ENCODE results near the gene RALGDS. TPM values are rescaled to one million over a fixed set of nuclear protein-coding genes. Genes with fewer than 3 reads are reported as not detected.

RALGDS gene
- total and polyA plus RNA-seq, 5 experiments from 2014 or later, result 14.1 to 99.9 (median 35.5) TPM

DNA sequence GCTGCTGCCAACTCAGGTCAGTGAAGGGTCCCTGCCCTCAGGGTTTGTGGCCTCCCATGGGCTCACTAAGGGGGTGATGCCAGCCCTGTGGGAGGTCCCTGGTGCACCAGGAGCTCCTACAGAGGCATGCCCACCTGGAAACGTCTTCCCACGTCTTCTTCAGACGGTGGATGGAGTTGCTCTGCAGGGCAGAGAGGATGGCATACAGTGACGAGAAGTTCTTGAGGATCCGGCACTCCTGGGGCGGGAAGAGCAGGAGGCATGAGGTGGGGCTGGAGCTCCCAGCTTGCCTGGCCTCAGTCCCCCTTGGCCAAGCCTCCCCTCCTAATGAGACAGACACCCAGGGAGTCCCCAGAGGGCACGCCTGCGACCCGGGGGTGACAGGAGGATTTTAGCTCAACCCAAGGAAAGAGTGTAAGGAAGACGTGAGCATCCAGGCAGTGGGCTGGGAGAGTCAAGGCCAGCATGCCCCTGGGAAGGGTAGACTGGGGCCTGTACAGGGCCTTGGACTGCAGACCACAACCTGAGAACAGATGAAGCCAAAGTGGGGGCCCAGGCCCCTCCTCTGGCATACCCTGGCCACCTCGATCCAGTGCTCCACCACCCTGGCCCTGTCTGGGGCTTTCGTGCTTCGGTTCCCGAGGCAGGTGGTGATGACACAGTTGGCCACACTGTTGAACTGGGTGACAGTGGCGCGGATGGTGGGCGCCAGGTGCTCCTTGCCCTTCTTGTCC, 14.4 kb downstream of the RALGDS start:
- peak overlapping the region in 3 of 10 donors; percentile 58 to 87 (median 73) for H3K27ac Mint-ChIP-seq
- H3K9me3 Mint-ChIP-seq, result no peaks in the 10 kb centered on the region
- ATAC-seq (no peak), DNase-seq (peak in 1 of 10 donors; percentile 52)
- H3K36me3 Mint-ChIP-seq, result peaks cover 0 to 53% (median 14%) of the 10 kb centered on the region in 3 donors
- no peak overlapping the region for H3K4me3 Mint-ChIP-seq
- peaks cover 0 to 5% (median 1%) of the 10 kb centered on the region in 4 donors for H3K4me1 Mint-ChIP-seq
- POLR2A ChIA-PET, result interaction anchor here (0.7 to 4.6 kb wide), 4 partner anchors 9 to 41 kb away, joined by 3 to 20 read pairs (median 3); no protein-coding TSS in a partner anchor
- H3K27me3 Mint-ChIP-seq, result no peaks in the 10 kb centered on the region

DNA sequence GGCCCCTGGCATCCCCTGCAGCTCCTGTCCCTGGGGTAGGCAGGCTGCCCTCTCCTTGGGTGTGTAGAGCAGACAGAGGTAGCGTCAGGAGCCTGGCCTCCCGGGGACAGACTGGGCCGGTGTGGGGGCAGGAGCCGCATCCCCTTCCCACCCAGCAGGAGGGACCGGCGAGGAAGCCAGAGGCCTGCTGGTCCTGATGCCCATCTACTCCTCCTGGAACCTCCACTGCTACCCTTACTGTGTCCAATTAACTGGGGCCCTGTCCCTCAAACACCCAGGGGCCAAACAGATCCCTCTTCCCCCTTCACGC, 15.6 kb downstream of the RALGDS start:
- H3K36me3 Mint-ChIP-seq, result peaks cover 0 to 57% (median 22%) of the 10 kb centered on the region in 3 donors
- ATAC-seq, result no peak

DNA sequence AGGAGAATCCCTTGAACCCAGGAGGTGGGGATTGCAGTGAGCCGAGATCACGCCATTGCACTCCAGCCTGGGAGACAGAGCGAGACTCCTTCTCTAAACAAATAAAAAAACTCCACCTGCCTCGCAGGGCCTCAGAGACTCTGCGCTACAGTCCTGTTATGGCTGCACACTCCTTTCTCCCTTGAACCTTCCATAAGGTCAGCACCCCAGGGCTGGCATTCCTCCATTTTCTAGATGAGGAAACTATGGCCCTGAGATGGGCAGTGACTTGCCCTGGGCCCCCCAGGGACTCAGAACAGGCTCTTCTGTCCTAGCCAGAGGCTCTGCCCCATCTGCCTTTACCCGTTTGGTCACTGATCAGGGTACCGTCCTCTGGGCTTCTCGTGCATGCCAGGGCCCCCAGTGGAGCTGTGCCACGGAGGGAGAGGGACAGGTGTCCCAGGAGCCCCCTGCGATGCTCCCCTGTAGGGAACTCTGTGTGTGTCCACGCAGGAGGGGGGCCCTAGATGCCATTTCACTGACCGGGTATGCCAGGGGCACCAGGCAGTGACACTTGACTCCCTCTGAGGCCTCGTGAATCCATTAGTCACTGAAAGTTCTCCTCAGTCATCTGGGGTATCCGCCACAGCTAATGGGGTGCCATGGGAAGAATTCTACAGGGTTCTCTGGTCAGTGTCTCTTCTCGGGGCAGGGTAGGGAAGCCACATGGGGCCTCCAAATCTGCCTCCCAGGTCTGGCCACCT, 16.2 kb downstream of the RALGDS start:
- ATAC-seq (no peak), DNase-seq (peak in 1 of 10 donors; percentile 59)
- peaks cover 0 to 5% (median 0%) of the 10 kb centered on the region in 4 donors for H3K4me1 Mint-ChIP-seq
- H3K9me3 Mint-ChIP-seq, result no peaks in the 10 kb centered on the region
- POLR2A ChIA-PET, result interaction anchor here (1.2 to 4.6 kb wide), 2 partner anchors 39 to 43 kb away, joined by 3 to 20 read pairs; no protein-coding TSS in a partner anchor
- peak overlapping the region in 2 of 10 donors; percentile 69 to 89 for H3K27ac Mint-ChIP-seq
- H3K27me3 Mint-ChIP-seq, result no peaks in the 10 kb centered on the region
- H3K4me3 Mint-ChIP-seq, result no peak overlapping the region
- peaks cover 0 to 57% (median 21%) of the 10 kb centered on the region in 3 donors for H3K36me3 Mint-ChIP-seq

More for the DNA sequence above, 15.6 kb downstream of the RALGDS start:
- no peak for DNase-seq
- no peak overlapping the region for H3K4me3 Mint-ChIP-seq
- POLR2A ChIA-PET, result interaction anchor here (0.9 to 4.6 kb wide), 3 partner anchors 13 to 43 kb away, joined by 3 to 20 read pairs (median 3); no protein-coding TSS in a partner anchor
- peaks cover 0 to 5% (median 0%) of the 10 kb centered on the region in 4 donors for H3K4me1 Mint-ChIP-seq
- no peak overlapping the region for H3K27ac Mint-ChIP-seq
- H3K9me3 Mint-ChIP-seq, result no peaks in the 10 kb centered on the region
- no peaks in the 10 kb centered on the region for H3K27me3 Mint-ChIP-seq

DNA sequence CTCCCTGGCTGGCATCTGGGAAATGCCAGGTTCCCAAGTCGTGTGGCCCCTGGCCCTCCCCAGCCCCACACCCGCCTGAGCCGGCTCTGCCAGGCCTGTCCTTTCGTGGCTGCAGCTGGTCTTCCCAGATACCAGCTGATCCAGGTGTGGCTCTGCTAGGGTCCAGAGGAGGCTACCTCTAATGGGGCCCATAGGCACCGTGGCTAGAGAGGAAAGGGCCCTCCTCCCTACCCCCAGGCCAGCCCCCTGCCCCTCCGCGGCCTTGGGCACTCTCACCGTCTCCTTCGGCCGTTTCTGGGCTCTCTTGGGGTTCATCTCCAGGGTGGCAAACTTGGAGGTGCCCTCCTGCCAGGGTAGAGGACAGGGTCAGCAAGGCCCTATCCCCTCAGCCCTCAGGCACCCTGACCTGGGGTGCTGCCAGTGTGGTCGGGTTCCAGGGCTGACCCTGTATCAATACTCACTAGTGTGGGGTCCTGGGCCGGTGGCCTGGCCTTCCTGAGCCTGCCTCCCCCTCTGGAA, 17.0 kb downstream of the RALGDS start:
- POLR2A ChIA-PET, result interaction anchor here (1.0 to 3.3 kb wide), 3 partner anchors 9 to 44 kb away, joined by 3 to 28 read pairs (median 15); no protein-coding TSS in a partner anchor
- ATAC-seq, result no peak
- DNase-seq, result peak in 1 of 10 donors; percentile 42
- Mint-ChIP-seq H3K36me3 (peaks cover 0 to 58% (median 26%) of the 10 kb centered on the region in 3 donors), H3K27ac (peak overlapping the region in 2 of 10 donors; percentile 73 to 89), H3K27me3 (no peaks in the 10 kb centered on the region), H3K4me3 (no peak overlapping the region), H3K4me1 (peaks cover 0 to 5% (median 0%) of the 10 kb centered on the region in 4 donors), H3K9me3 (peaks cover 0 to 2% (median 0%) of the 10 kb centered on the region in 9 donors)

DNA sequence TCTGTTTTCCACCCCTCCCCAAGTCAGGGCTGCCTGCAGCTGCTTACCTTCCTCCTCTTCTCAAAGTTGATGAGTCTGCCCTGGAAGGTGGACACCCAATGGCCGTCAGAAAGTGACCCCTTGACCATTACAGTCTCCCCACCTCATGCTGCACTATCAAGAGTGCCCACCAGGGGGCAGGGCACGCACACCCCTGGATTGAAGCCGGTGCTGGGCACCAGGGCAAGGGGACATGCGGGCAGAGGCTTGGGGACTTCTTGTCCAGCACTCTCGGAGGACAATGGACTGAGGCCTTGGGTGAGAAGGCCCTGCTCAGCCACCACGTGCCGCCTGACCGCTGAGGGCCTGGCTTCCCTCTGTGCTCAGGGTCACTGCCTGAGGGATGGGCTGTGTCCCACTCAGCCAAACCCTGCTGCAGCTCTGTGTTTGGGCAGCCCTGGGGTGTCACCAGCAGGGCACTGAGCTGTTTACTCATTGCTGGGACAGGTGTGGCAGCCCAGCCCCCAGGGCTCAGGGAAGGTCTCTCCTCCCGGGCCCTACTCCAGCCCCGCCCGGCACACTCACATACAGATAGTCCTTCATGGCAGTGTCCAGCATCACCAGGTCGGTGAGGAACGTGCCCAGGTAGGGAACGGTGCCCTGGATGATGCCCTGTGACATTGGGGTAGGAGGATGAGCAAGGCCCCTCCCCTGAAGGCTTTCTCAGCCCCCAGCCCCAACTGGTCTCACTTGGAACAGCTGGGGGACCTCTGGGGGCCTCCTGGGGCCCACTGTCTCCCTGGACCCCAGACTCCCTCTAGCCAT, 17.7 kb downstream of the RALGDS start:
- DNase-seq (peak in 9 of 10 donors; percentile 28 to 75 (median 56)), ATAC-seq (peak; percentile 54 to 73)
- peaks cover 0 to 63% (median 32%) of the 10 kb centered on the region in 3 donors for H3K36me3 Mint-ChIP-seq
- H3K4me3 Mint-ChIP-seq, result no peak overlapping the region
- H3K9me3 Mint-ChIP-seq, result peaks cover 0 to 2% (median 0%) of the 10 kb centered on the region in 9 donors
- POLR2A ChIA-PET, result interaction anchor here (0.9 to 3.3 kb wide), 4 partner anchors 10 to 45 kb away, joined by 3 to 28 read pairs (median 9); no protein-coding TSS in a partner anchor
- H3K27me3 Mint-ChIP-seq, result no peaks in the 10 kb centered on the region
- H3K27ac Mint-ChIP-seq, result peak overlapping the region in 7 of 10 donors; percentile 75 to 91 (median 88)
- H3K4me1 Mint-ChIP-seq, result peaks cover 0 to 5% (median 0%) of the 10 kb centered on the region in 4 donors

DNA sequence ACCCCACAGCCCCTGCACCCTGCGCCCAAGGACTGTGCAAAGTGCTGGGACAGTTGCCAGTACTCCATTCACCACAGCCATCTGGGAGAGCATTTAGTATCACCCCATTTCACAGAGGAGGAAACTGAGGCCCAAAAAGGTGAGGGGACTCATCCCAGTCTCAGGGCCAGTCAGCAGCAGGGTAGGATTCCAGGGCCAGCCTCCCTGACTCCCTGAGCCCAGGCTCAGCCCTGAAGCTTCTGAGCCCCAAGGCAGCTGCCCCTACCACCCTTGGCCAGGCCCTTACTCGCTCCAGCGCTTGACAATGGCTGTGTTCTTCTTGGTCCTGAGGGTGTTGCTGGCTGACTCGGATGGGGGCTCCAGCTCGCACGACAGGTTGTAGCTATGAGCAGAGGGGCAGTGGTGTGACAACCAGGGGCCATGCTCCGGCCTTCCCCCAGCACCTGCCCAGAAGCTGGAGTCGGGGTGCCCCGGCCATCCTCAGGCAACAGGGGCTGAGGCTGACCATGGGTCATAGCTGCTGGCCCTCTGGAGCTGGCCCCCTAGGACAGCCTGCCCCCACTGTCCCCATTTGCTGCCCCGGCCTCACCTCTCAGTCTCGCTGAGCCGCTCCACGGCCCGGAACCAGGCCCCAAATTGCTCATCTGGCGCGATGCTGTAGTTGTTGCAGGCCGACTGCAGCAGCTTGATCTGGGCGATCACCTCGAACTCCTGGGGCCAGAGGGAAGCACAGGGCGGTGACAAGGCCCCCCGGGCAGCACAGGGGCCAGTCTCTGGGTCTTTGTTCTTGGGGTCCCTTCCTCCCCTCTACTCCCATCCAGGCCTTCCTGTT, 18.6 kb downstream of the RALGDS start:
- peaks cover 0 to 5% (median 0%) of the 10 kb centered on the region in 4 donors for H3K4me1 Mint-ChIP-seq
- peak overlapping the region in 7 of 10 donors; percentile 75 to 91 (median 88) for H3K27ac Mint-ChIP-seq
- POLR2A ChIA-PET, result interaction anchor here (0.9 to 3.3 kb wide), 5 partner anchors 18 to 72 kb away, joined by 3 to 28 read pairs (median 3); partner anchors contain the start of gene RALGDS
- no peaks in the 10 kb centered on the region for H3K27me3 Mint-ChIP-seq
- peaks cover 0 to 4% (median 0%) of the 10 kb centered on the region in 9 donors for H3K9me3 Mint-ChIP-seq
- no peak overlapping the region for H3K4me3 Mint-ChIP-seq
- H3K36me3 Mint-ChIP-seq, result peaks cover 0 to 65% (median 41%) of the 10 kb centered on the region in 3 donors
- no peak for ATAC-seq
- peak in 1 of 10 donors; percentile 23 for DNase-seq

DNA sequence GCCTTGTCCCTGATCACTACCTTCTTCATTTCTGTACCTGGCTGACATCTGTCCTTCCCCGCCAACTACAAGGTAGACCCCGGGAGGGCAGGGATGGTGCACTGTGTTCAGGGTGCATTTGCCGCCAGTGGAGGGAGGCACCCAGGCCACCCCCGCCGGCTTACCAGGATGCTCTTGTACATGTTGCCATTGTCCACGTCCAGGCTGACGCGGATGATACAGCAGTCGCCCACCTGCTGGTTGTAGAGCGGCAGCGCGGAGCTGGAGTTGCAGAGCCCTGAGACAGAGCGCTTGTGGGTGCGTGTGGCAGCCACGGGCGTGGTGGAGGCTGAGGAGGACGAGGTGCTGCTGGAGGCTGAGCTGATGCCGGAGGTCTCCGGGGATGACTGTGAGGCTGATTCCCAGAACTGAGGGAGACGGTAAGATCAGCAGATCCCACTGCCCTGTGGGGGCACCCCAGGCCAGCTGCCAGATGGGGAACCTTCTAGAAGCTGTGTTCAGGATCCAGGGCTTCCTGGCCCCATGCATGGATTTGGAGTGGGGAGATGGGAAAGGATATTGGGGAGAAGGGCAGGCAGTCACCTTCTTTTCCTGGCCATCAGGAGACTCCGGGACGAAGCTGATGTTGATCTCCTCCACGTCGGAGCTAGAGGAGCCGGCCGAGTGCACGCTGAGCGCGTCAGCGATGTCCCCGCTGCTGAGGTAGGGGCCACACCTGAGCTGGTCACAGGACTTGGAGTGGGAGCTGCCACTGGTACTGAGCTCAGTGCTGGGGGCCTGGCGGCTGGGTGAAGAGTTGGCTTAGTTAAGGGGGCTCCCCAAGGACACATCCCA, 19.5 kb downstream of the RALGDS start:
- no peaks in the 10 kb centered on the region for H3K27me3 Mint-ChIP-seq
- POLR2A ChIA-PET, result interaction anchor here (0.9 to 3.3 kb wide), 5 partner anchors 10 to 71 kb away, joined by 3 to 28 read pairs (median 4); partner anchors contain the start of gene RALGDS
- H3K4me1 Mint-ChIP-seq, result peaks cover 0 to 4% (median 0%) of the 10 kb centered on the region in 4 donors
- peak in 1 of 10 donors; percentile 55 for DNase-seq
- H3K9me3 Mint-ChIP-seq, result peaks cover 0 to 6% (median 1%) of the 10 kb centered on the region in 9 donors
- H3K27ac Mint-ChIP-seq, result peak overlapping the region in 3 of 10 donors; percentile 7 to 79 (median 71)
- H3K4me3 Mint-ChIP-seq, result no peak overlapping the region
- peaks cover under 1 to 69% (median 46%) of the 10 kb centered on the region in 3 donors for H3K36me3 Mint-ChIP-seq
- ATAC-seq, result no peak

DNA sequence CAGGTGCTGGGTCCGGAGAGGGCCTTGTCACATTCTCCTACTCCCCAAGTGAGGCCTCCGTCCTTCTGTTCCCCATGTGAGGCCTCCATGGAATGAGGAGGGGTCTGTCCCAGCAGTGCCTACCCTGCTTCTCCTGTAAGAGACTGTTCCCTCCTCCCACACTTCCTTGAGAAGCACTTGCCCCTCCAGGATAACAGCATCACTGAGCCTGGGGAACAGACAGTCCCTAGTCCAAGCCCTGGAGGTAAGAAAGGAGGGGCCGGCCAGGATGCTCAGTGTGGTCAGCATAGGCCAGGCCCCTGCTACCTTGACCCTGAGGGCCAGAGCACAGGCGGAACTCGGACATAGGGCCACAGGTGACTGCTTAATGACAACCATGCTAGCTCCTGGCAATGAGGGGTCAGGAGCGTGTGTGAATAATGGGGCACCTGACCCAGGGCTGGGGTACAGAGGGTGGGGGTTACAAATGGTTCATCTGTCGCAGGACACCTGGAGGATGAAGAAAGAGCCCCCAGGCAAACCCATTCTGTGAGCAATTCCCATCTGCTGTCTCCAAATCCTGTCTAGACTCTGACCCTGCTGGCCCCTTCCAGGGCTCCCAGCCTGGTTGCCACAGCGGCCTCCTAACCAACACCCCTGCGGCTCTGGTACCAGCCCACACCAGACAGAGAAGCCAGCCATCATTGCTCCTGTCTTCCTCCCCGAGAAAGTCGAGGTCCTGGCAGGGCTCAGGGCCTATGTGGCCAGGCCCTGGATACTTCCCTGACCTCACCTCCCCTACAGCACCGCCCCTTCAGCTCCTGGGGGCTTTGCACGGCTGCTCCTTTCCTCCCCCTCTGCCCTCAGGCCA, 20.3 kb downstream of the RALGDS start:
- peaks cover 0 to 14% (median 9%) of the 10 kb centered on the region in 9 donors for H3K9me3 Mint-ChIP-seq
- ATAC-seq, result no peak
- H3K4me1 Mint-ChIP-seq, result peaks cover 0 to 2% (median 0%) of the 10 kb centered on the region in 4 donors
- POLR2A ChIA-PET, result interaction anchor here (0.9 to 3.3 kb wide), 5 partner anchors 9 to 70 kb away, joined by 3 to 28 read pairs (median 4); partner anchors contain the start of gene GTF3C5
- peak overlapping the region in 1 of 10 donors; percentile 79 for H3K27ac Mint-ChIP-seq
- no peak overlapping the region for H3K4me3 Mint-ChIP-seq
- H3K27me3 Mint-ChIP-seq, result no peaks in the 10 kb centered on the region
- DNase-seq, result peak in 1 of 10 donors; percentile 57
- H3K36me3 Mint-ChIP-seq, result peaks cover 8 to 72% (median 50%) of the 10 kb centered on the region in 3 donors

DNA sequence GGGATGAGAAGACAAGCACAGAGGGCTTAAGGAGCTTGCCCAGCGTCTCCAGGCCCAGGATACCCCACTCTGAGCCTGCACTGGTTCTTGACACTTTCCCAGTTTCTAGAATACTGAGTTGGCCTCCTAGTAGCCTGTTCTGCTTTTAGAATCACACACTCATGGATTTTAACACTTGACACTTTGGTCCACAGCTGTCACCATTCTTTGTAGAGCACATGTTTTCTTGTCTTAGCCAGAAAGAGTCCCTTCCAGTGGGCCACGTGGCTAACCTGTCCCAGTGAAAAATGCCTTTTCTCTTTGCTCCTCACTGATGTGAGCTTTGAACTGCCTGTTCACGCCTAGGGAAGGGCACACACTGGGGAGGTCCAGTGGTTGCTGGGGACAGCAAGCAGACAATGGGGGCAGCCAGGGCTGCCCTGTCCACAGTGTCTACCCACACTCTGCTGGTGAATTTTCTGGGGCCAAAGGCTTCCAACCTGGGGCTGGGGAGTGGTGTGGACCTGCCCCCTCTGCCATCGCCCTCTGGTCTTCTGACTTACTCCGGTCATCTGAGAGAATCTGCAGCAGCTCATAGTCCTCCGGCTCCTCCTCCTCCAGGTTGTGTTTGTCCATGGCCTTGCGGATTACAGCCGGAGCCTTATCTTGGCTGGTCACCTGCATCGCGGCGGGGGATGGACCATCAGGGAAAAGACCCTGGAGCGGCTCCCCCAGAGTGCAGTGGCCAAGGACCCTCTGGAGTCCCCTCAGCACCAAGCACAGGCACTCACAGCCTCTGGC, 21.1 kb downstream of the RALGDS start:
- H3K4me1 Mint-ChIP-seq, result peaks cover 0 to 2% (median 0%) of the 10 kb centered on the region in 4 donors
- POLR2A ChIA-PET, result interaction anchor here (0.9 to 1.0 kb wide), 2 partner anchors 48 to 69 kb away, joined by 3 to 4 read pairs; partner anchors contain the start of gene GTF3C5
- no peaks in the 10 kb centered on the region for H3K27me3 Mint-ChIP-seq
- no peak for DNase-seq
- H3K9me3 Mint-ChIP-seq, result peaks cover 0 to 22% (median 13%) of the 10 kb centered on the region in 9 donors
- H3K27ac Mint-ChIP-seq, result no peak overlapping the region
- peaks cover 12 to 70% (median 50%) of the 10 kb centered on the region in 3 donors for H3K36me3 Mint-ChIP-seq
- ATAC-seq, result no peak
- H3K4me3 Mint-ChIP-seq, result no peak overlapping the region
